GM12873 (cell line): ENCODE data around the gene PLPP3.

Experiments
- TF ChIP-seq, protein P1 (sequence below): IDR thresholded peaks from 2 replicates; pipeline ENCODE4 v1.5.1; 2012; ENCODE audit warnings: low read depth, mild to moderate bottlenecking, moderate library complexity, low read length, control low read depth; ENCODE audit not compliant: insufficient read depth; ENCODE audit errors: missing control alignments

Gene PLPP3

DNA sequence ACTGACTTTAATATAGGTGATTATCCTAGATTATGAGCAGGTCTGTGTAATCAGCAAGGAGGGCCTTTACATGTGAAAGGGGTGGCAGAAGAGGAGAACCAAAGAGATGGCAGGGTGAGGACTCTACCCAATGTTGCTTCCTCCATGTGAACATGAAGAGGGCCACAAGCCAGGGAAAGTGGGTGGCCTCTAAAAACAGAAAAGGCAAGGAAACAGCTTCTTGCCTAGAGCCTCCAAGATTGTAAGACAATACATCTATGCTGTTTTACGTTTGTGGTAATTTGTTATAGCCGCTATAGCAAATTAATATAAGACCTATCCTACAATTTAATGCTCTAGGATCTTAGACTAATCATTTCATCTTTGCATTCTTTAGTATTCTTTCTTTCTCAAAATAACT, 85.5 kb downstream of the PLPP3 start:
- TF ChIP-seq, protein P1, sequence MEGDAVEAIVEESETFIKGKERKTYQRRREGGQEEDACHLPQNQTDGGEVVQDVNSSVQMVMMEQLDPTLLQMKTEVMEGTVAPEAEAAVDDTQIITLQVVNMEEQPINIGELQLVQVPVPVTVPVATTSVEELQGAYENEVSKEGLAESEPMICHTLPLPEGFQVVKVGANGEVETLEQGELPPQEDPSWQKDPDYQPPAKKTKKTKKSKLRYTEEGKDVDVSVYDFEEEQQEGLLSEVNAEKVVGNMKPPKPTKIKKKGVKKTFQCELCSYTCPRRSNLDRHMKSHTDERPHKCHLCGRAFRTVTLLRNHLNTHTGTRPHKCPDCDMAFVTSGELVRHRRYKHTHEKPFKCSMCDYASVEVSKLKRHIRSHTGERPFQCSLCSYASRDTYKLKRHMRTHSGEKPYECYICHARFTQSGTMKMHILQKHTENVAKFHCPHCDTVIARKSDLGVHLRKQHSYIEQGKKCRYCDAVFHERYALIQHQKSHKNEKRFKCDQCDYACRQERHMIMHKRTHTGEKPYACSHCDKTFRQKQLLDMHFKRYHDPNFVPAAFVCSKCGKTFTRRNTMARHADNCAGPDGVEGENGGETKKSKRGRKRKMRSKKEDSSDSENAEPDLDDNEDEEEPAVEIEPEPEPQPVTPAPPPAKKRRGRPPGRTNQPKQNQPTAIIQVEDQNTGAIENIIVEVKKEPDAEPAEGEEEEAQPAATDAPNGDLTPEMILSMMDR, result no peak

GRCh38 chr1:56491441-56491840, 87.9 kb downstream of the PLPP3 start:
- TF ChIP-seq, protein P1, result no peak

DNA sequence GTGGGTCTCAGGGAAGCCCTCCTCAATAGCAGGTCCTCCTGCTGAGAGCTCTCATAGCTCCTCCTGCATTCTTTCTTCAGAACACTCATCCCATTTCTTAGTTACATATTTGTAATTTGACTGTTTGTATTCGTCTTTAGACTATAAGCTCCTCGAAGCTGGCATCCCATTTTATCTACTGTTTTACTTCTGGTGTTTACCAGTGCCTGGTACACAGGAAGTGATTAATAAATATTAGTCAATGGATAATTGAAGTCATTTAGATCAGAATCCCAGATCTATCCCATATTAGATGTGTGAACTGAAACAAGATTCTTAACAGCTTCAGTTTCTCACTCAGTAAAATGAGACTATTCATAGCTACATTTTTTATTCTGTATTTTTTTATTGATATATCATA, 88.7 kb downstream of the PLPP3 start:
- TF ChIP-seq, protein P1, result no peak

GRCh38 chr1:56489695-56490094, 89.7 kb downstream of the PLPP3 start:
- TF ChIP-seq, protein P1, result no peak

DNA sequence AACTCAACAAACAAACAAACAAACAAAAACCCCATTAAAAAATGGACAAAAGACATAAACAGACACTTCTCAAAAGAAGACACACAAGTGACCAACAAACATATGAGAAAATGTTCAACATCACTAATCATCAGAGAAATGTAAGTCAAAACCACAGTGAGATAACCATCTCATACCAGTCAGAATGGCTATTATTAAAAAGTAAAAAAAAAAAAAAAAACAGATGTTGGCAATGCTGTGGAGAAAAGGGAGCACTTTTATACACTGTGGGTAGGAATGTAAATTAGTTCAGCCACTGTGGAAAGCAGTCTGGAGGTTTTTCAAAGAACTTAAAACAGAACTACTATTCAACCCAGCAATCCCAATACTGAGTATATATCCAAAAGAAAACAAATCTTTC, 94.7 kb downstream of the PLPP3 start:
- TF ChIP-seq, protein P1, result no peak

GRCh38 chr1:56483104-56483503, 96.3 kb downstream of the PLPP3 start:
- TF ChIP-seq, protein P1, result no peak

GRCh38 chr1:56482486-56482885, 96.9 kb downstream of the PLPP3 start:
- TF ChIP-seq, protein P1, result no peak

- TF ChIP-seq, protein P1, result no peak
Measured at GRCh38 chr1:56481140-56481694, 98.1 kb downstream of the PLPP3 start.
